ENCODE results near the gene HTT.

HTT gene

DNA sequence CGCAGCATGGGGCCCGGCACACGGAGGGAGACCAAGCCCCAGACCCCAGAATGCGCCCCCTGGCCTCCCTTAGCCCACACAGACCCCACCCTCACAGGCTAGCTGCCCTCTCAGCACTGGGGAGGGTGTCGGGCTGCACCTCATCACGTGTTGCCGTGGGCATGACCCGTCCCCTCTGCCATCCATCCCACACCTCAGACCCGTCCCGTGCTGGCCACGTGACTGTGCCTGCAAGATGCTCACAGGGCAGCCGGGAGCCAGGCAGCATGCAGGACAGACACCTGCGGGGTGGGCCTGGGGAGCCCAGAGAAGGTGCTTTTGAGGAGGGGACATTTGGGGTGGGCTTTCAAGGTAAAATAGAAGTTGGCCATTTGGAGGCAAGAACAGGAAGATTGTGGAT is 179.3 kb downstream of the HTT start:
- DNase-seq, result no peak

DNA sequence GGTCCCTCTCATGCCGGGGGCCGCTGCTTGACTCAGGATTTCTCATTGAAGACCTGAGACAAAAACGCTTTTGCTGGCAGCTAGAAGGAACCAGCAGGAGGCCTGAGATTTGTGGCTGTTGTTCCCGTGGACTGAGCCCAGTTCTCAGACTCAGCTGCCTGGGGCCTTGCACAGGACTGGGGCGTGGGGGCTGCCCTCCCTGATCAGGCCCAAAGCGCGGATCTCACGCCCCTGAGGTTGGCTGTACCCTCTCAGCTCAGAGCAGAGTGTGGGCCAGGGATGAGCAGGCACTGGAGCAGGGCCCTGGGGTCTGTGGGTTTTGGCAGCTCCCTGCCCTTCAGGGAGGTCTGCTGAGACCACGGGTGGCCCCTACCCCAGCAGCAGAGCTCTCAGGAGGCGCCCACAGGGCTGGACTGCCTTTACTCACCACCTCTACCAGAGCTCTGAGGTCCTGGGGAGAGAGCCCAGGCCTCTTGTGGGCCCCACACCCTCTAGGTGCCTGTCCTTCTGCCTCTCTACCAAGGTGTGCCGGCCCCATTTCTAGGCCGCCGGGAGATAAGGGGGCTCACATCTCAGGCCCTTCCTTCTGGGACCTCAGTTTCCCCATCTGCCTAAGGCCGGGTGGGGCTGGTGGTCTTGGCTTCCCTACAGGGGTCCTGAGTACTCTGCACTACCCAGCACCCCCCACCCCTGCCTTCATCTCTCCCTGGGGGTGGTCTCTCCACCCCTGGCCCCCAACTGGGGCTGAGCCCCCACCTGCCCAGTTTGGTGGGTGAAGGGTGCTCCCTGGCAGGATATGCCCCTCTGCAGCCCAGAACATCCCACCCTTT is 180.0 kb downstream of the HTT start:
- DNase-seq, result no peak

DNA sequence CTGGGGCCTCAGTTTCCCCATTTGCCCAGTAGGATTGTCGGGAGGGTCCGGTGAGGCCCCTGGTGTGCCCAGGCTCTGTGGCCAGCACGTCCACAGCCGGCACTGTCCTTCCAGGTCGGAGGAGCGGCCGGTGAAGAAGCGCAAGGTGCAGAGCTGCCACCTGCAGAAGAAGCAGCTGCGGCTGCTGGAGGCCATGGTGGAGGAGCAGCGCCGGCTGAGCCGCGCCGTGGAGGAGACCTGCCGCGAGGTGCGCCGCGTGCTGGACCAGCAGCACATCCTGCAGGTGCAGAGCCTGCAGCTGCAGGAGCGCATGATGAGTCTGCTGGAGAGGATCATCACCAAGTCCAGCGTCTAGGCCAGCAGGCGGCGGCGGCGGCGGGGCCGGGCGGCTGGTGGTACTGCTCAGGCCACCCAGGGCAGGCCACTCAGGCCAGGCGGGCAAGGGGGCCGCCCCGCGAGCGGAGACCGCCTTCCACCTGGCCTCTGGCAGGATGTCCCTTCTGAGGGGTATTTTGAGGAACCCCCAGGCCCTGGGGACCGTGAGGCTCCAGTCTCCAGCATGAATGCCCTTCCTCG is 181.2 kb downstream of the HTT start:
- DNase-seq, result no peak

DNA sequence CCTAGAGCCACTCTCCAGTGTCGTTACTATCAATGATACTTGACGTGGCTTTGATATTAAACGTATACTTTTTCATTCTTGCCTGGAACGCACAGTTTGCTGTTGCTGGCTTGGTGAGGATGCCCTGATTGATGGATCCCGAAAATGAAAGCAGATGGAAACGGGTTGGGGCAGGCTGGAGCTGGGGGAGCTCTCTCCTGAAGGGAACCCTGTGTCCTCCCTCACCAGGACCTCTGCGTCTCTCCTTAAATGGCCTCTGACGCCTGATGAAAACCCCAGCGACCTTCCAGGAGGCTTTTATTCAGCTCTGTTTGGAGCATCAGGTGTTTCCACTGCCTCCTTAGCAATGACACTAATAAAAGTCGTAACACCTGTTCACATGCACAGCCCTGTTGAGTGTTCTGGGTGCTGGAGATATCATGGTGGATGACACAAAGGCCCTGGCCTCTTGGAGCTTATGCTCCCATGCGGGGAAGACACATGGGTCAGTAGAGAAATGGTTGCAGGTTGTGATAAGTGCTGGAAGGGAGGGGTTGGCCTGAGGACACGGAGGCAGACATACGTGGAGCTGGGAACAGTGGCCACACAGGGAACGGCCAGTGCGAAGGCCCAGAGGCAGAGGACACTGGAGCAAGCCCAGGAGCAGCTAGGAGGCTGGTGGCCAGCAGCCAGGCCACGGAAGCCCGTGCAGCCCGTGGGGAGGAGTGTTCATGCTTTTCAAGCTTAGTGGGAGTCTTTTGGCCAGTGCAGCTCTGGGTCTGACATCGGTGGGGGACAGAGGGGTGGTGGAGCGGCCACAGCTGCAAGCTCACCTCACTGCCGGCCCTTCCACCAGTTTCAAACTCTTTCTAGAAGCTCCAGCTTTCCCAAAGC is 182.0 kb downstream of the HTT start:
- no peak for DNase-seq

DNA sequence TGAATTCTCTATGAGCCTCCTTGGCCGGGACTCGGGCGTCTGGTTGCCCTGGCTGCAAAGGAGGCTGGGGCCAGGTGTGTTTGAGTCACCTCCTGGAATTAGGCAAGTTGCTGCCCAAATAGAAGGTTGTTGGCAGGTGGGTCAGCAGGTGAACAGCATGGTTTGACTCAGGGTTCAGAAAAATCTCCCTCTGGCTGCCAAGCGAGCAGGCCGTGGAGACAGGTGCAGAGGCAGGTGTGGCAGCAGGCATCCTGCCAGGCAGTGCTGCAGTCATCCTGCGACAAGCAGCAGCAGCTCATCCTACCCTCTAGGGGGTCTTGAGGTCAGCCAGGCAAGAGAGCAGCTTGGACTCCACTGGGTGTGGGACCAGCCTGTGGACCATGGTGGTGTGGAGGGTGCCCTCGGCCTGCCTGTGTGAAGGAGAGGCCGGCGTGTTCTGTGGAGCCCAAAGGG is 182.6 kb downstream of the HTT start:
- no peak for DNase-seq

- DNase-seq, result no peak
Observed at GRCh38 chr4:3257556-3258482, 183.3 kb downstream of the HTT start.

GRCh38 chr4:3261411-3262207 is 187.1 kb downstream of the HTT start:
- DNase-seq, result no peak

- no peak for DNase-seq
Observed at GRCh38 chr4:3262208-3263052, 187.9 kb downstream of the HTT start.

DNA sequence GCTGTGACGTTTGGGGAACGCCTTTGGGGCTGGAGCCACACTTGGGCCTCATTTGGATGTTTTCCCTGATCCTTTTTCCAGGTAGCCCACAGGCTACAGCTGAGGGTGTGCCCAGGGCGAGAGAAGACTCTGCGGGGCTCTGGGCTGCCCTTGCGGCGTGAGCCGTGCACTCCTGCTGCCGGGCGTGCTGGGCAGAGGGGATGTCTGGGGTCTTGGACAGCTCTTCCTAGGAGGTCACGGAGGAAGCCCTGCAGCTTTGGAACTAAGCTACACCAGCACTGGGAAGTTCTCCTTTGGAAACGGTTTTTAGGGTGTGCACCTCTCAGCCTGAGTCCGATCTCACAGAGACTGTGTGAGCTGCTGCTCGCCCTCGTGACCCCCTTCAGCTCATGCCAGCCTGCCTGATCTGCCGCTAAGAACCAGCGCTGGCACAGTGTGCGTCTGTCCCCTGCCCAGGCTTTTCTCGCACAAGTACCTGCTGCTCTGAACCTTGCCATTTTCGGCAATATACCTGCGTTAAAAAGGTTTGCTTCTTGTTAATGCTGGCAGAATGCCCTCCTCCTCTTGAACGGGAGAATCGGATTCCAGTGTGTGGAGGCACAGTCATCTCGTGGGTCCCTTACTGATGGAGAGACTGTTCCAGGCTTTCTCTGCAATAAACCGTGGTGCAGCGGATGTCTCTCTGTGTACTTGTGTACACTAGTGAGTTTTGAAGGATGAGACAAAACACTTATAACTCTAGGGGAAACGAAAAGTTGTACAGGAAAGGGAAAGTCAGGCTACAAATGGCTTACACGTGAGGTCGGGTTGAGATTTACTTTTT is 188.8 kb downstream of the HTT start:
- no peak for DNase-seq

GRCh38 chr4:3263876-3264193 is 189.4 kb downstream of the HTT start:
- no peak for DNase-seq

GRCh38 chr4:3266076-3266475 is 191.6 kb downstream of the HTT start:
- no peak for DNase-seq

DNA sequence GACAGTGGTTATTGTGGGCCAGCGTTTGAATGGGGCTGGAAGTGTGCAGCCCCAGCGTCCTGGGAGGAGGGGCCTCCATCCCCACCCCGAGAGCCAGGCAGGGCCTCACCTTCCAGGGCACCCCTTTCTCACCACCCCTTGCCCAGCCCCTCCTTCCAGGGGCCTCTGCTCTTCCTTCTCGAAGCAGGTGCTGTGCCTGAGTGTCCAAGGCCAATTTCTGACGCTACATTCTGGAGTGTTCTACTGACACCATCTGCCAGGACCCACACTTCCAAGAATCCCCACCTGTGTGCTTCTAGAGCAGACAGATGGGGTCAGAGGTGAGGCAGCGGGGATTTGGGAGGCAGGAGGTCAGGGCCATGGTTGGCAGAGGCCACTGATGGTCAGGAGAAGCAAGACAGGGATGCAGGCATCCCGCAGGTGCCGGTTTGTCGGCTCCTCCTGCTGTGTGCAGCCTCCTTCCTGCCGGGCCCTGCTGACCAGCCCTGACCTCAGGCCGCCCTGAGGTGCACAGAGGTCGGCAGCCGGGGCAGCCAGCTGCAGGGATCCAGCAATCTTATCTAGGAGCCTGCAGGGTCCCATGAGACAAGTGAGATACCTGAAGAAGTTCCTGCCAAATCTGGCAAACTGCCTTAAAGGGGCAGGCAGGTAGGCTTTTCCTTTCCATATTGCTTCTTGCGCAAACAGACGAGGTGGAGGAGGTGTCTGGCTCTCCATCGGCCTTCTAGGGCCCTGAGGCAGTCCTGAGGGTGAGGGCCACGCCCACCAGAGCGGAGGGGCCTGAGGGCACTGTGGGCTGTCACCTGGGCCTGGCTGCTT is 193.3 kb downstream of the HTT start:
- DNase-seq, result no peak

- DNase-seq, result no peak
Observed at GRCh38 chr4:3268395-3269104, 194.1 kb downstream of the HTT start.

DNA sequence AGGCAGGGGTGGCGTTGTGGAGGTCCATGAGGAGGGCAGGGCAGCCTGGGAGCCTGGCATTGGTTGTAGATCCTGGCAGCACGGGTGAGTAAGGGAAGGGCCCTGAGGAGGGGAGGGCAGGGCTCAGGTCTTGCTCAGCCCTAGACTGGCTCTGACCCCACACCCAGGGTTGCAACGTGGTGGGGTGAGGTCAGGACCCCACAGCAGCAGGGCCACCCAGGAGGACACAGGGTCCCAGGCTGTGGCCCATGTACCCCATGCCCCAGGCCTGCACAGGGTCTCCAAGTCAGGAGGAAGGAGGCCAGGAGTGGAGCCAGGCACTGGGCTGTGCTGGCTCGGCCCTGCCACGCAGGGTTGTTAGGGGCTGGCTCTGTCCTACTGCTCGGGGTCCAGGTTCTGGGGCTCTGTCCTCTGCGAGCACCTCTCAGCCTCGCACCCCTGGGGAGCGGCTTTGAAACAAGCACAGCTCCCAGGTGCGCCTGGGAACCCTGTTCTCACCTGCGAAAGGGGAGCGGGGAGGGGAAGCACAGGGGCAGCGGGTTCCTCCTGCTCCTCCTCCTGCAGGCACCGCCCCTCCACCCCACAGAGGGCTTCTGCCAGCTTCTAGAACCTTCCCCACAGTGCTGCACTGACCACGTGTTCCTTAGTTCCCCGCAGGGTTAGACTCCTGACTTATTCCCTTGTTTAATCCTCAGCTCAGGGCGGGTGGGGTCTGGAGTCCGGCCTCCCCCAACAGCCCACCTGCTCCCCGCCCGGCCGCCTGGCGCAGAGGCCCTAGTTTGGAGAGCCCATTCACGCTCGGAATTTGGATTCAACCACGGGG is 194.8 kb downstream of the HTT start:
- no peak for DNase-seq

- no peak for DNase-seq
Observed at GRCh38 chr4:3269991-3270611, 195.6 kb downstream of the HTT start.

DNA sequence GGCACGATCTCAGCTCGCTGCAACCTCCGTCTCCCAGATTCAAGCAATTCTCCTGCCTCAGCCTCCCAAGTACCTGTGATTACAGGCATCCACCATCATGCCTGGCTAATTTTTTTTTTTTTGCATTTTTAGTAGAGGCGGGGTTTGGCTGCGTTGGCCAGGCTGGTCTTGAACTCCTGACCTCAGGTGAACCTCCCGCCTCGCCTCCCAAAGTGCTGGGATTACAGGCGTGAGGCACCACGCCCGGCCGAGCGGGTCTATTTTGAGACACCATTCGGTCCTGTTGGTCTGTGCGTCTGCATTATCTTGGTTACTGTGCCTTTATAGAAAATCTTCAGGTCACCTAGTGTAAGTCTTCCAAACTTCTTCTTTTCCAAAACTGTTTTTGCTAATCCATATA is 196.7 kb downstream of the HTT start:
- no peak for DNase-seq

GRCh38 chr4:3276986-3277385 is 202.5 kb downstream of the HTT start:
- DNase-seq, result no peak
